Measurements from ENCODE around the gene TMEM178B. TPM values are rescaled to one million over a fixed set of nuclear protein-coding genes. Genes with fewer than 3 reads are reported as not detected.
A peak's percentile ranks its signal among the peaks of the same experiment; 100 is the strongest.

TMEM178B gene
- total and polyA plus RNA-seq, 7 donors, result 0.13 to 4.8 (median 1.6) TPM

- H3K4me1 ChIP-seq, result no peaks in the 10 kb centered on the region
- no peaks in the 10 kb centered on the region for H3K9me3 ChIP-seq
- TF ChIP-seq CTCF (IDR thresholded peaks at IDR 0.05), result no peak
- no peaks in the 10 kb centered on the region for H3K27me3 ChIP-seq (ENCODE audit: insufficient read depth in 3 of 3, low read length in 2 of 3)
- no peak for DNase-seq
- no peak overlapping the region for H3K4me3 ChIP-seq
- H3K36me3 ChIP-seq (ENCODE audit: insufficient read depth in 1 of 2, low read depth in 1 of 2), result no peaks in the 10 kb centered on the region
- intact Hi-C loops (cut with DNase I), result no loop called here
- no peak overlapping the region for H3K27ac ChIP-seq
- ATAC-seq, result no peak
- WGBS, 3 donors, result 67 to 78% (median 72%) methylated on average over 5 of the region's 5 CpGs
Observed at GRCh38 chr7:141242568-141242967, 168.7 kb downstream of the TMEM178B start.

GRCh38 chr7:141243368-141243767 is 169.5 kb downstream of the TMEM178B start:
- Histone ChIP-seq H3K9me3 (no peaks in the 10 kb centered on the region), H3K27ac (no peak overlapping the region), H3K27me3 (ENCODE audit: insufficient read depth in 3 of 3, low read length in 2 of 3) (no peaks in the 10 kb centered on the region), H3K4me1 (no peaks in the 10 kb centered on the region), H3K36me3 (ENCODE audit: insufficient read depth in 1 of 2, low read depth in 1 of 2) (no peaks in the 10 kb centered on the region), H3K4me3 (no peak overlapping the region)
- intact Hi-C loops (cut with DNase I), result no loop called here
- DNase-seq (no peak), ATAC-seq (no peak)
- WGBS, 3 donors, result 62 to 73% (median 67%) methylated on average over 8 of the region's 8 CpGs
- no peak for TF ChIP-seq CTCF (IDR thresholded peaks at IDR 0.05)

GRCh38 chr7:141244435-141244834 is 170.6 kb downstream of the TMEM178B start:
- Histone ChIP-seq H3K9me3 (no peaks in the 10 kb centered on the region), H3K27ac (no peak overlapping the region), H3K4me3 (no peak overlapping the region), H3K36me3 (ENCODE audit: insufficient read depth in 1 of 2, low read depth in 1 of 2) (no peaks in the 10 kb centered on the region), H3K4me1 (no peaks in the 10 kb centered on the region), H3K27me3 (ENCODE audit: insufficient read depth in 3 of 3, low read length in 2 of 3) (no peaks in the 10 kb centered on the region)
- 71 to 80% (median 77%) methylated on average over 6 of the region's 6 CpGs for WGBS, 3 donors
- no peak for TF ChIP-seq CTCF (IDR thresholded peaks at IDR 0.05)
- ATAC-seq, result no peak
- no peak for DNase-seq
- intact Hi-C loops (cut with DNase I), result no loop called here

- DNase-seq, result no peak
- no peaks in the 10 kb centered on the region for H3K9me3 ChIP-seq
- TF ChIP-seq CTCF (IDR thresholded peaks at IDR 0.05), result no peak
- no peaks in the 10 kb centered on the region for H3K4me1 ChIP-seq
- no peak overlapping the region for H3K27ac ChIP-seq
- no peak for ATAC-seq
- 83 to 89% (median 88%) methylated on average over 6 of the region's 6 CpGs for WGBS, 3 donors
- intact Hi-C loops (cut with DNase I), result no loop called here
- no peak overlapping the region for H3K4me3 ChIP-seq
- H3K36me3 ChIP-seq (ENCODE audit: insufficient read depth in 1 of 2, low read depth in 1 of 2), result no peaks in the 10 kb centered on the region
- H3K27me3 ChIP-seq (ENCODE audit: insufficient read depth in 3 of 3, low read length in 2 of 3), result no peaks in the 10 kb centered on the region
Observed at GRCh38 chr7:141246426-141246825, 172.6 kb downstream of the TMEM178B start.

GRCh38 chr7:141251180-141251579 is 177.3 kb downstream of the TMEM178B start:
- peak in 1 of 4 donors; percentile 35 for ATAC-seq

More at GRCh38 chr7:141251180-141251579, 177.3 kb downstream of the TMEM178B start:
- no peaks in the 10 kb centered on the region for H3K36me3 ChIP-seq (ENCODE audit: insufficient read depth in 1 of 2, low read depth in 1 of 2)
- no peak overlapping the region for H3K4me3 ChIP-seq
- 73 to 86% (median 78%) methylated on average over 1 of the region's 1 CpG for WGBS, 3 donors
- no peaks in the 10 kb centered on the region for H3K4me1 ChIP-seq
- H3K9me3 ChIP-seq, result no peaks in the 10 kb centered on the region
- intact Hi-C loops (cut with DNase I), result no loop called here
- no peak for TF ChIP-seq CTCF (IDR thresholded peaks at IDR 0.05)
- DNase-seq, result no peak
- H3K27ac ChIP-seq, result no peak overlapping the region
- no peaks in the 10 kb centered on the region for H3K27me3 ChIP-seq (ENCODE audit: insufficient read depth in 3 of 3, low read length in 2 of 3)

Data from psoas muscle (tissue), 8 donors.